Uterus (tissue), 4 donors: ENCODE data around the gene ARHGEF10L. TPM values are rescaled to one million over a fixed set of nuclear protein-coding genes. Genes with fewer than 3 reads are reported as not detected.

Experiments
- DNase-seq, 2 donors: peaks; one replicate each; pipeline ENCODE4 v3.0.0-alpha.2; 2019 to 2020
- H3K27ac ChIP-seq, 2 donors: fragments of 200-600 bp; sonication (generic); 1 replicate in 1 of 2; 2 replicates in 1 of 2; pipeline ENCODE4 v1.5.1; 2016 to 2018
- H3K27me3 ChIP-seq, 2 donors: fragments of 200-600 bp; sonication (generic); one replicate each; pipeline ENCODE4 v1.5.1; 2018 to 2019; ENCODE audit warnings: control low read depth in 1 of 2
- H3K36me3 ChIP-seq, 2 donors: fragments of 200-600 bp; sonication (generic); one replicate each; pipeline ENCODE4 v1.5.1; 2019; ENCODE audit warnings: control low read depth in 1 of 2
- H3K4me1 ChIP-seq, 2 donors: fragments of 200-600 bp; sonication (generic); one replicate each; pipeline ENCODE4 v1.5.1; 2018 to 2019; ENCODE audit warnings: control low read depth in 1 of 2
- H3K4me3 ChIP-seq, 2 donors: fragments of 200-600 bp; sonication (generic); 1 replicate in 1 of 2; 2 replicates in 1 of 2; pipeline ENCODE4 v1.5.1; 2018 to 2019; ENCODE audit warnings: mild to moderate bottlenecking in 1 of 2
- H3K9me3 ChIP-seq, 2 donors: fragments of 200-600 bp; sonication (generic); one replicate each; pipeline ENCODE4 v1.5.1; 2019; ENCODE audit warnings: control low read depth in 1 of 2
- POLR2A ChIP-seq, 2 donors: fragments of 450-650 bp; IDR thresholded peaks; one replicate each; pipeline ENCODE4 v1.6.1; 2016; ENCODE audit warnings: antibody characterized with exemption in 2 of 2, mild to moderate bottlenecking in 1 of 2, moderate library complexity in 1 of 2
- intact Hi-C: fragments of 100-400 bp; cut with DNase I; formaldehyde crosslinking; loops from one replicate; pipeline ENCODE4 v1.15.1; 2023; ENCODE audit warnings: low total_unique reads
- total RNA-seq, 4 donors: library from RNA; depleted of rRNA in 3 of 4; stranded (reverse); fragments of >200 nt in 3 of 4; gene quantifications; one replicate each; pipeline versions ENCODE4 v1.1.0 to v1.2.4, GENCODE V29; 2014 to 2023
- TF ChIP-seq, protein P1 (sequence below), 4 experiments: fragments of 200-600 bp in 2 of 4; fragments of 450-650 bp in 2 of 4; sonication (generic) in 2 of 4; IDR thresholded peaks; one replicate each; pipeline ENCODE4 v1.5.1; 2016 to 2019; ENCODE audit warnings: antibody characterized with exemption in 4 of 4, mild to moderate bottlenecking in 2 of 4, moderate library complexity in 1 of 4
- donor health status: DM: yes; HTN: yes; CAD: no.

Gene ARHGEF10L
- total RNA-seq, 4 donors from 2014 or later = 5.6 to 61.9 (median 19.1) TPM

DNA sequence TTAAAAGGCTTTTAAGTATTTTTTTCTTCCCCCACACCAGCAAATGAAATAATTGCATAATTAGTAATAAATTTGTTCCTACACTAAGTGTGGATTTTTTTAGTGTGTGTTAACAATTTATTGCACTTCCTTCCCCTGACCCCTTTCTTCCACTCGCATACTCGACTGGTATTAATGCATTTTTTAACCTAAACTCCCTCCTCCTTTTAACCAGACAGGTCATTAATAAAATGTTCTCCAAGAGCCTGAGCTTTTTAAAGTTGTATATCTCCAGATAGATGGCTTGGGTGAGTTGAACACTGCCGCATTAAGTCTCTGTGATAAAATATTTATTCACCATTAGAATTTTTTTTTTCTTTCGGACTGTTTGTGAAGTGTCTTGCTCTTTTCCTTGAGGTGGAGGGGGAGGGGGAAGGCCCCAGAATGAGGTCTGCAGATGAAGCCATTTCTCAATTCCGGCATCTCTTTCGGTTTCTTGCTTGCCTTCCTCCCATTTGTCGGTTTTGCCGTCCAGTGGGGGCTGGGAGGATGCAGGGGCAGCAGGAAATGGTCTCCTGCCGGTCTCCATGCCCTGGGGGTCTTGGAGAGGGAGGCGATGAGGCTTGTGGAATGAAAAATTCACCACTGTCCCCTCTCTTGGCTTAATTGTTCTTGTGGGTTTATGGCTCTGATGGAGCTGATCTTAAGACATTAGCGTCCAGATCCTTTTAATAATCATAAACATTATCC, 151.6 kb downstream of the ARHGEF10L start:
- no peak overlapping the region for H3K4me3 ChIP-seq
- H3K27ac ChIP-seq = no peak overlapping the region
- no peaks in the 10 kb centered on the region for H3K27me3 ChIP-seq
- no peaks in the 10 kb centered on the region for H3K9me3 ChIP-seq
- DNase-seq = no peak
- peaks cover 0 to under 1% of the 10 kb centered on the region in 2 donors for H3K4me1 ChIP-seq
- no peak for TF ChIP-seq POLR2A (IDR thresholded peaks at IDR 0.05)
- TF ChIP-seq, protein P1, sequence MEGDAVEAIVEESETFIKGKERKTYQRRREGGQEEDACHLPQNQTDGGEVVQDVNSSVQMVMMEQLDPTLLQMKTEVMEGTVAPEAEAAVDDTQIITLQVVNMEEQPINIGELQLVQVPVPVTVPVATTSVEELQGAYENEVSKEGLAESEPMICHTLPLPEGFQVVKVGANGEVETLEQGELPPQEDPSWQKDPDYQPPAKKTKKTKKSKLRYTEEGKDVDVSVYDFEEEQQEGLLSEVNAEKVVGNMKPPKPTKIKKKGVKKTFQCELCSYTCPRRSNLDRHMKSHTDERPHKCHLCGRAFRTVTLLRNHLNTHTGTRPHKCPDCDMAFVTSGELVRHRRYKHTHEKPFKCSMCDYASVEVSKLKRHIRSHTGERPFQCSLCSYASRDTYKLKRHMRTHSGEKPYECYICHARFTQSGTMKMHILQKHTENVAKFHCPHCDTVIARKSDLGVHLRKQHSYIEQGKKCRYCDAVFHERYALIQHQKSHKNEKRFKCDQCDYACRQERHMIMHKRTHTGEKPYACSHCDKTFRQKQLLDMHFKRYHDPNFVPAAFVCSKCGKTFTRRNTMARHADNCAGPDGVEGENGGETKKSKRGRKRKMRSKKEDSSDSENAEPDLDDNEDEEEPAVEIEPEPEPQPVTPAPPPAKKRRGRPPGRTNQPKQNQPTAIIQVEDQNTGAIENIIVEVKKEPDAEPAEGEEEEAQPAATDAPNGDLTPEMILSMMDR (IDR thresholded peaks at IDR 0.05) = no peak
- H3K36me3 ChIP-seq = no peaks in the 10 kb centered on the region
- intact Hi-C loops = no loop called here

DNA sequence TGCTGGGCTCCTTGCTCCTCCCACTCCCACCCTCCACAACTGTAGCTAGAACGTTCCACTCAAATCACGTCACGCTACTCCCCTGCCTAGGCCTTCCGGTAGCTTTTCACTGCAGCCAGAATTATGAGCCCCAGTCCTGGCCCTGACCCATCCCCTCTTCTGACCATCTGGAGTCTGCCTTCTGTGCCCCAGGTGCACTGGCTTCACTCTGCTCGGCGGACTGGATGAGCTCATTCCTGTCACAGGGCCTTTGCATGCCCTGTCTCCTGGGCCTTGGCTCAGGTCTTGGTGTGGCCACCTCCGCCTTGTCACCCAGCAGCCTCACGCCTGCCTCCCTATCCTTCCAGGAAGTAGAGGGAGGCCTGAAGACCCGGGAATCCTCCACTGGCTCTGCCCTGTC, 153.1 kb downstream of the ARHGEF10L start:
- H3K4me1 ChIP-seq = peaks cover 0 to 6% of the 10 kb centered on the region in 2 donors
- H3K27me3 ChIP-seq = no peaks in the 10 kb centered on the region
- H3K36me3 ChIP-seq = no peaks in the 10 kb centered on the region
- intact Hi-C loops = no loop called here
- no peak overlapping the region for H3K4me3 ChIP-seq
- H3K27ac ChIP-seq = no peak overlapping the region
- H3K9me3 ChIP-seq = no peaks in the 10 kb centered on the region
- no peak for DNase-seq
- no peak for TF ChIP-seq POLR2A (IDR thresholded peaks at IDR 0.05)
- TF ChIP-seq, protein P1 (IDR thresholded peaks at IDR 0.05) = no peak

DNA sequence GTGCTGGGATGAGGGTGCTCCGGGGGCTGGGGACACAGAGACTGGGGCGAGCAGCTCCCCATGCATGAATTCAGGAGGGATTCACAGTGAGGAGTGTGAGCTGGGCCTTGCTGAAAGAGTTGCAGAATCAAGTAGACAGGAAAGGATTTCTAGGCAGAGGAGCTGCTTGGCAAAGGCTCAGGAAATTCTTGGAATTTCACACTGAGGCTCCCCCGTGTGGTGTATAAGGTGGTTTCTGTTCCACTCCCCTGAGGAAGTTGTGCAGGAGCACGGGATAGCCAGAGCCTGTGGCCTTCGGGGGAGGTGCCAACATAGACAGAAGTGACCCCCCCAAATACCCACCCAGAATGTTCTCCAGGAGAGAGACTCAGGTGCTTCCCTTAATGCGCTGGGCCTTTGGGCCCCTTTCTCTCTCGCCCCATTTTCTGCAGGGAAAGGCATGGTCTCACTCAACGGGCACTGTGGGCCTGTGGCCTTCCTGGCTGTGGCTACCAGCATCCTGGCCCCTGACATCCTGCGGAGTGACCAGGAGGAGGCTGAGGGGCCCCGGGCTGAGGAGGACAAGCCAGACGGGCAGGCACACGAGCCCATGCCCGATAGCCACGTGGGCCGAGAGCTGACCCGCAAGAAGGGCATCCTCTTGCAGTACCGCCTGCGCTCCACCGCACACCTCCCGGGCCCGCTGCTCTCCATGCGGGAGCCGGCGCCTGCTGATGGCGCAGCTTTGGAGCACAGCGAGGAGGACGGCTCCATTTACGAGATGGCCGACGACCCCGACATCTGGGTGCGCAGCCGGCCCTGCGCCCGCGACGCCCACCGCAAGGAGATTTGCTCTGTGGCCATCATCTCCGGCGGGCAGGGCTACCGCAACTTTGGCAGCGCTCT, 157.2 kb downstream of the ARHGEF10L start:
- peak; percentile 31 to 37 for DNase-seq
- Histone ChIP-seq H3K36me3 (no peaks in the 10 kb centered on the region), H3K27ac (no peak overlapping the region), H3K27me3 (no peaks in the 10 kb centered on the region), H3K4me1 (peaks cover 0 to 6% of the 10 kb centered on the region in 2 donors), H3K9me3 (no peaks in the 10 kb centered on the region), H3K4me3 (no peak overlapping the region)
- no peak for TF ChIP-seq POLR2A (IDR thresholded peaks at IDR 0.05)
- TF ChIP-seq, protein P1 (IDR thresholded peaks at IDR 0.05) = peak in 3 of 4 experiments; percentile 16 to 29 (median 18)
- intact Hi-C loops = no loop called here

DNA sequence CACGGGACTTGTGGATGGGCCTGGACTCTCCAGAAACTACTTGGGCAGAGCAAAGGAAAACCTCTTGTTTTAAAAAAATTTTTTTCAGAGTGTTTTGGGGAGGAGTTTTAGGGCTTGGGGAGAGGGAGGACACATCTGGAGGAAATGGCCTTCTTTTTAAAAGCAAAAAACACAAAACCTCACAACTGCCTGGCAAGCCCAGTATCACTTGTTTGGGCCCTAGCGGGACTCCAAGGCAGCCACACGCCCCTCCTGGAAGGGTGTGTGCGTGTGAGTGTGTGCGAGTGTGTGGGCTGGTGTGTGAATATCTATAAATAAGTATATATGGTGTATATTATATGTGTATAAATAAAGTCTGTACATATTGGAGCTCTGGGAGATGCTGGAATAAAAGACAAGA, 158.0 kb downstream of the ARHGEF10L start:
- TF ChIP-seq, protein P1 (IDR thresholded peaks at IDR 0.05) = no peak
- TF ChIP-seq POLR2A (IDR thresholded peaks at IDR 0.05) = no peak
- intact Hi-C loops = no loop called here
- no peaks in the 10 kb centered on the region for H3K36me3 ChIP-seq

DNA sequence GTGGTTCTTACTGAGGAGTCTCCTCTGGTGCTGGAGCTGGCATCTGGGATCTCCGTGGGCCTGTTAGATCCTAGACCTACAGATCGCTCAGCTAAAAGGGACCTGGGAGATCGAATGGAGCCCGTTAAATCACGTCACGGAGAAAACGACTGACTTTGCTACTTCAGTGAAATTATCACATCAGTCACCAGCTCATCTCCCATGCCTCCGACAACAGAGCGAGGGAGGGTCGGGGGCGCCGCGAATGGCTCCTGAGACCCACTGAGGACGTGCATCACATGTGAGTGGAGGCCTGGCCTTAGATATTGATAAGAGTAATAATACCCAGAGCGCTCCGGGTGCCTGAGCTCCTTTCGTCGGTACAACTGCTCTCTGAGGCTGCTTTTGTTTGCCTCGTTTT, 160.1 kb downstream of the ARHGEF10L start:
- no peaks in the 10 kb centered on the region for H3K27me3 ChIP-seq
- no peaks in the 10 kb centered on the region for H3K36me3 ChIP-seq
- intact Hi-C loops = no loop called here
- TF ChIP-seq, protein P1 (IDR thresholded peaks at IDR 0.05) = no peak
- TF ChIP-seq POLR2A (IDR thresholded peaks at IDR 0.05) = no peak
- no peak for DNase-seq
- H3K4me1 ChIP-seq = peaks cover 0 to 6% of the 10 kb centered on the region in 2 donors
- no peaks in the 10 kb centered on the region for H3K9me3 ChIP-seq
- H3K27ac ChIP-seq = no peak overlapping the region
- no peak overlapping the region for H3K4me3 ChIP-seq

More for the DNA sequence above, 158.0 kb downstream of the ARHGEF10L start:
- Histone ChIP-seq H3K27ac (no peak overlapping the region), H3K4me3 (no peak overlapping the region), H3K27me3 (no peaks in the 10 kb centered on the region), H3K4me1 (peaks cover 0 to 6% of the 10 kb centered on the region in 2 donors), H3K9me3 (no peaks in the 10 kb centered on the region)
- DNase-seq = no peak
